ENCODE data around the gene MPND.

- no peak for TF ChIP-seq CTCF (IDR thresholded peaks at IDR 0.05; ENCODE audit: low read length)
- TF ChIP-seq EZH2 (IDR thresholded peaks at IDR 0.05; ENCODE audit: borderline replicate concordance, low read length) = no peak
Observed at GRCh38 chr19:4320419-4320818, 22.9 kb upstream of the MPND start.

All from OCI-LY1 (cell line).